ENCODE data around the gene MEGF6. TPM values are rescaled to one million over a fixed set of nuclear protein-coding genes. Genes with fewer than 3 reads are reported as not detected.

MEGF6 gene
- total RNA-seq, 2 experiments from 2014 or later = 2.0 to 2.5 TPM

DNA sequence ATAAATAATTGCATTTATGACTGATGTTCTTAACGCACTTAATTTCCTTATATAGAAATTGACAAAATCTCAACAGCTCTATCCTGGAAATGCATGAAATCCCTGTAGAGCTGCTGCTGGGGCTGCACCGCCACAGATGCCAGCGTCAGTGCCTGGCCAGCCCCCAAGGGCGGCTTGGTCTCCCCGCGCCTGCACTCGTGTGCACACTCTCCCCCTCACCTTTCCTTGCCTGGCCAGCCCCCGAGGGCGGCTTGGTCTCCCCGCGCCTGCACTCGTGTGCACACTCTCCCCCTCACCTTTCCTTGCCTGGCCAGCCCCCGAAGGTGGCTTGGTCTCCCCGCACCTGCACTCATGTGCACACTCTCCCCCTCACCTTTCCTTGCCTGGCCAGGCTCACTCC, 24.8 kb upstream of the MEGF6 start:
- Mint-ChIP-seq H3K36me3 (ENCODE audit: low read depth) (peaks cover 10% of the 10 kb centered on the region), H3K9me3 (no peaks in the 10 kb centered on the region), H3K27me3 (no peaks in the 10 kb centered on the region), H3K4me3 (no peak overlapping the region), H3K27ac (no peak overlapping the region), H3K4me1 (ENCODE audit: low read depth) (no peaks in the 10 kb centered on the region)
- intact Hi-C loops (cut with micrococcal nuclease) = no loop called here
- no peak for DNase-seq
- no peak for TF ChIP-seq CTCF (IDR thresholded peaks at IDR 0.05)
- ChIA-PET POLR2A (interaction anchor here (1.0 kb wide), 1 partner anchor 12 kb away, joined by 3 read pairs; no protein-coding TSS in a partner anchor), CTCF (interaction anchor here (1.0 kb wide), 1 partner anchor 20 kb away, joined by 3 read pairs; no protein-coding TSS in a partner anchor)
- no peak for ATAC-seq

DNA sequence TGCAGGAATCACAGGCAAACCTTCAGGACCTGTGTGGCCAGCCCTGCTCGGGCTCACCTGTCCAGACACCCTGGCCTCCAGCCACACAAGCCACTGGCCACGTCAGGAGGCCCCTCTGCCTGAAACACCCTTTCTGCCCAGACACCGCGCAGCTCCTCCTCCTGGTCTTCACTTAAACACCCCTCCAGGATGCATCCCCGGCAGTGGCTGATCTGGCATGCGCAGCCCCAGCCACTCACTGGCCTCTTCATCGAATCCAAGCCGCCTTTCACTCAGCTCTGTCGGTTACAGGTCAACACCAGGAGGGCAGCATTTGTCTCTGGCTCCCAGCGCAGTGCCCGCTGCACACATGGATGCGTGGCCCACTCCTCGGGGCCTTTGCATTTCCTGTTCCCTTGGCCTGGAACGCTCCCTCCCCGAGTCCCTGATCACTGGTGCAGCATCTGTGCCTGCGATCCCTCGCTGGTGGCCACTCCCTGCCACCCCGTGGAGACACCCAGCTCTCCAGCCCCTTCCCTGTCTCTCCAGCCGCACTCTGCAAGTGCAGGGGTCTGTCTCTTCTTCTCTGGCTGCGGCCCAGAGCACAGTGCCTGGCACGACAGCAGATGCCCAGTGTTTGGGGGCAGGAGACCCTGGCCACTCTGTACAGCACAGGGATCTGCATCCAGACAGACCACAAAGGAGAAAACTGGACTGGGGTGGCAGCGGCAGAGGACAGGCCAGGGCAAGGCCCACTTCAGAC, 22.9 kb upstream of the MEGF6 start:
- TF ChIP-seq CTCF (IDR thresholded peaks at IDR 0.05) = no peak
- DNase-seq (no peak), ATAC-seq (no peak)
- Mint-ChIP-seq H3K4me3 (no peak overlapping the region), H3K36me3 (ENCODE audit: low read depth) (peaks cover 10% of the 10 kb centered on the region), H3K27ac (no peak overlapping the region), H3K4me1 (ENCODE audit: low read depth) (no peaks in the 10 kb centered on the region), H3K9me3 (no peaks in the 10 kb centered on the region), H3K27me3 (no peaks in the 10 kb centered on the region)
- ChIA-PET CTCF (no interaction called here), POLR2A (no interaction called here)
- intact Hi-C loops (cut with micrococcal nuclease) = no loop called here

DNA sequence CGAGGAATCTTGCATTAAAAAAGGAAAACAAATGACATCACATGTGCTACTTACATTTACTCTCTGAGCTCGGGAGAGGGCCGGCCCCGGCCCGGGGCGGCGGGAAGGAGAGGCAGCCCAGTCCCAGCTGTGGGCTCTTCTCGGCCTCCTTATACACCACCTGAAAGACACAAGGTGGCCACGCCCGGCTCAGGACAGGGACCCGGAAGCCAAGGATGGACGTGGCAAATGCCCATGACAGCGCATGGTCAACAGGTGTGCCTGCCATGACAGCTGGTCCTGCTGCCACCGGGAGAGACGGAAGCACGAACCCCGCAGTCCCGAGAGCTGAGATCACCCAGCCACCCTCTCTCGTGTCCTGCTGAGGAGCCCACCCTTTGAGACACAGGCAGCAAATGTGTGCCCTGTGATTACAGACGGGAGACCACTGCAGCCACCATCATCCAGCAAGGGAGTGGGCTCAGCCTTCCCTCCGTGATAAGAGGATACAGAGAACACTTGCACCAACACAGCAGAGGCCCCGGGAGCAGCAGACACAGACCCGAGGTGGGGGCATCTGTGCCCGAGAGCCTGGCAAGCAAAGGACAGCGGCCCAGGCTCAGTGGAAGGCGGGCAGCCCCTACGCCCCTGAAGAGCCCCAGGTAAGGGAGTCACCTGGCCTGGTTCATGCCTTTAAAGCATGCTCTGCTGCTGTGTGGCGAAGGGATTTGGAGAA, 22.2 kb upstream of the MEGF6 start:
- no peak for TF ChIP-seq CTCF (IDR thresholded peaks at IDR 0.05)
- no peak overlapping the region for H3K27ac Mint-ChIP-seq
- CTCF ChIA-PET = no interaction called here
- POLR2A ChIA-PET = interaction anchor here (0.7 kb wide), 1 partner anchor 134 kb away, joined by 4 read pairs; no protein-coding TSS in a partner anchor
- DNase-seq (no peak), ATAC-seq (no peak)
- no peak overlapping the region for H3K4me3 Mint-ChIP-seq
- intact Hi-C loops (cut with micrococcal nuclease) = no loop called here
- peaks cover 10% of the 10 kb centered on the region for H3K36me3 Mint-ChIP-seq (ENCODE audit: low read depth)
- no peaks in the 10 kb centered on the region for H3K4me1 Mint-ChIP-seq (ENCODE audit: low read depth)
- no peaks in the 10 kb centered on the region for H3K9me3 Mint-ChIP-seq
- H3K27me3 Mint-ChIP-seq = no peaks in the 10 kb centered on the region

DNA sequence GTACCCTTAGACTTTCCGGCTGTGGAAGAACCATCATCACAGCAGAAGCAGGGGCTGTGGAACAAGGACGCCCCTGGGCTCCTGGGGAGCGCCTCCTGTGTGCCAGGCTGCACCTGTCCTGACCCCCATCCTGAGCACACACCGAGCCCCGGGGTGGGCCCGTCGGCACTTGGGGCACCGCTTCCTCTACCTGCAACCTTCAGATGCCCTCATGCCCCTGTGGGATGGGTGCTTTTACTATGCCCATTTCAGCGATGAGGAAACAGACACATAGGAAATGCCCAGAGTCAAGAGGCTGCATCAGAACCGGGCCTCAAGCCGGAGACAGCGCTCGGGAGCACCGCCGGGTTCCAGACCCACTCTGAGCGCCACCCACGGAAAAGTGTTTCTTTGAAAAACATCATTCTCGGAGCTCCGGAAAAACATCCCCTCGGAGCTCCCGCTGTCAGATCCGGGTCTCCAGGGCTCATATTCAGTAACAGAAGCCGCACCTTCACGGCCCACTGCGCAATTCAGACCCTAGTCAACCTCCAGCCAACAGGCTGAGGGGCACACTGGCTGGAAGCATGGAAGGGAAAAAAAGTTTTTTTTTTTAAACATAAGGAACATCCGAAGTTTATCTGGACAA, 21.5 kb upstream of the MEGF6 start:
- H3K9me3 Mint-ChIP-seq = no peaks in the 10 kb centered on the region
- ChIA-PET POLR2A (interaction anchor here (0.7 kb wide), 1 partner anchor 133 kb away, joined by 4 read pairs; no protein-coding TSS in a partner anchor), CTCF (no interaction called here)
- no peaks in the 10 kb centered on the region for H3K27me3 Mint-ChIP-seq
- no peak for ATAC-seq
- H3K4me3 Mint-ChIP-seq = no peak overlapping the region
- TF ChIP-seq CTCF (IDR thresholded peaks at IDR 0.05) = no peak
- DNase-seq = no peak
- H3K27ac Mint-ChIP-seq = no peak overlapping the region
- H3K4me1 Mint-ChIP-seq (ENCODE audit: low read depth) = no peaks in the 10 kb centered on the region
- intact Hi-C loops (cut with micrococcal nuclease) = no loop called here
- peaks cover 10% of the 10 kb centered on the region for H3K36me3 Mint-ChIP-seq (ENCODE audit: low read depth)

GRCh38 chr1:3632298-3632697, 21.0 kb upstream of the MEGF6 start:
- Mint-ChIP-seq H3K27ac (no peak overlapping the region), H3K4me3 (no peak overlapping the region), H3K36me3 (ENCODE audit: low read depth) (peaks cover 10% of the 10 kb centered on the region), H3K9me3 (no peaks in the 10 kb centered on the region), H3K4me1 (ENCODE audit: low read depth) (no peaks in the 10 kb centered on the region), H3K27me3 (no peaks in the 10 kb centered on the region)
- no peak for ATAC-seq
- TF ChIP-seq CTCF (IDR thresholded peaks at IDR 0.05) = no peak
- POLR2A ChIA-PET = no interaction called here
- CTCF ChIA-PET = no interaction called here
- no peak for DNase-seq
- intact Hi-C loops (cut with micrococcal nuclease) = no loop called here

Measured in activated CD8-positive, alpha-beta T cell treated with anti-CD3 and anti-CD28 coated beads for 36 hours (primary cell).